GM21447 (cell line): ENCODE data around the gene KIF20A.
A peak's percentile ranks its signal among the peaks of the same experiment; 100 is the strongest.
"Not testable (repeated sequence)": the region's sequence is repeated elsewhere in the genome, so short reads cannot be mapped to it uniquely, and the experiment has no call there.

Source experiments
- ATAC-seq: cut with Tn5 transposase; IDR thresholded peaks from one replicate; pipeline ENCODE4 v1.9.1; 2021; ENCODE audit not compliant: unreplicated experiment

The KIF20A gene

GRCh38 chr5:138178516-138179276, at the start of gene KIF20A, which contains the start of gene BRD8:
Gene KIF20A (plus strand): TSS chr5:138179112. CDS start chr5:138179681, 569 bp downstream.
Gene BRD8 (minus strand): TSS chr5:138178630. CDS start chr5:138178614, 16 bp downstream.
- peak; percentile 82 for ATAC-seq

GRCh38 chr5:138129347-138129746, 49.6 kb upstream of the KIF20A start:
- ATAC-seq = no peak

- no peak for ATAC-seq
Measured at GRCh38 chr5:138132543-138132942, 46.4 kb upstream of the KIF20A start.

GRCh38 chr5:138138949-138139780, 39.7 kb upstream of the KIF20A start, which contains the start of gene NME5:
Gene NME5 (minus strand): TSS chr5:138139428. CDS start chr5:138138780, 648 bp downstream.
- ATAC-seq = no peak

- no peak for ATAC-seq
Measured at GRCh38 chr5:138139781-138140090, 39.2 kb upstream of the KIF20A start.

- no peak for ATAC-seq
Measured at GRCh38 chr5:138140268-138140667, 38.6 kb upstream of the KIF20A start.

- no peak for ATAC-seq
Measured at GRCh38 chr5:138141734-138142133, 37.2 kb upstream of the KIF20A start.

GRCh38 chr5:138143578-138143977, 35.3 kb upstream of the KIF20A start:
- not testable (repeated sequence) for ATAC-seq

GRCh38 chr5:138148811-138149210, 30.1 kb upstream of the KIF20A start:
- ATAC-seq = no peak

GRCh38 chr5:138149530-138149929, 29.4 kb upstream of the KIF20A start:
- ATAC-seq = no peak

- ATAC-seq = not testable (repeated sequence)
Measured at GRCh38 chr5:138155977-138156376, 22.9 kb upstream of the KIF20A start.

GRCh38 chr5:138157626-138158025, 21.3 kb upstream of the KIF20A start:
- no peak for ATAC-seq

- ATAC-seq = no peak
Measured at GRCh38 chr5:138159666-138160065, 19.2 kb upstream of the KIF20A start.

GRCh38 chr5:138160706-138161105, 18.2 kb upstream of the KIF20A start:
- no peak for ATAC-seq

- ATAC-seq = no peak
Measured at GRCh38 chr5:138163721-138164120, 15.2 kb upstream of the KIF20A start.

GRCh38 chr5:138169124-138169523, 9.8 kb upstream of the KIF20A start:
- no peak for ATAC-seq

GRCh38 chr5:138170299-138170698, 8.6 kb upstream of the KIF20A start:
- ATAC-seq = no peak

- peak; percentile 25 for ATAC-seq
Measured at GRCh38 chr5:138177941-138178515, 884 bp upstream of the KIF20A start.

GRCh38 chr5:138179277-138179857, 455 bp downstream of the KIF20A start:
- ATAC-seq = no peak

GRCh38 chr5:138180183-138180782, 1.4 kb downstream of the KIF20A start:
- no peak for ATAC-seq

- no peak for ATAC-seq
Measured at GRCh38 chr5:138180841-138181240, 1.9 kb downstream of the KIF20A start.
